ENCODE measurements around the gene KLF17.
"Not testable (repeated sequence)": the region's sequence is repeated elsewhere in the genome, so short reads cannot be mapped to it uniquely, and the experiment has no call there.

The KLF17 gene

DNA sequence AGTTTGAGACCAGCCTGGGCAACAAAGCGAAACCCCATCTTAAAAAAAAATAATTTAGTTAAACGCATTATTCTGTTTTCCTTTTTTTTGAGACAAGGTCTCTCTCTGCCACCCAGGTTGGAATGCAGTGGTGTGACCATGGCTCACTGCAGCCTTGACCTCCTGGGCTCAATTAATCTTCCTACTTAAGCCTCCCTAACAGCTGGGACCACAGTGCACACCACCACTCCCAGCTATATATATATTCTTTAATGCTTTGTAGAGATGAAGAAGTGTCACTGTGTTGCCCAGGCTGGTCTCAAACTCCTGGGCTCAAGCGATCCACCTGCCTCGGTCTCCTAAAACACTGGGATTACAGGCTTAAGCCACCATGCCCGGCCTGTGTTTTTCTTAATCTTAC, 7.7 kb upstream of the KLF17 start:
- DNase-seq, result no peak

DNA sequence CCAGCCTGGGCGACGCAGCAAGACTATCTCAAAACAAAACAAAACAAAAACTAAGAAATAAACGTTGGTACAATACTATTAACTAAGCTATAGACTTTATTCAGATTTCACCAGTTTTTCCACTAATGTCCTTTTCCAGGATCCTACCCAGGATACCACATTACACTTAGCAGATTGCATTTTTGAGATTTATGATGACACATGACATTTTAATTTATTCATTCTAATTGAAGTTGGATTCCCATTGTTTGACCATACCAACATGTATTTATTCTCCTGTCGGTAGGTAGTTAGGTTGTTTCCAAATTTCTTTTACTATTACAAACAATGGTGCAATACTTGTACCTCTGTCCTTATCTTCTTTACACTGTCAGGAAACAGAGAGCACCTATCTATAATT, 6.8 kb upstream of the KLF17 start:
- no peak for DNase-seq

DNA sequence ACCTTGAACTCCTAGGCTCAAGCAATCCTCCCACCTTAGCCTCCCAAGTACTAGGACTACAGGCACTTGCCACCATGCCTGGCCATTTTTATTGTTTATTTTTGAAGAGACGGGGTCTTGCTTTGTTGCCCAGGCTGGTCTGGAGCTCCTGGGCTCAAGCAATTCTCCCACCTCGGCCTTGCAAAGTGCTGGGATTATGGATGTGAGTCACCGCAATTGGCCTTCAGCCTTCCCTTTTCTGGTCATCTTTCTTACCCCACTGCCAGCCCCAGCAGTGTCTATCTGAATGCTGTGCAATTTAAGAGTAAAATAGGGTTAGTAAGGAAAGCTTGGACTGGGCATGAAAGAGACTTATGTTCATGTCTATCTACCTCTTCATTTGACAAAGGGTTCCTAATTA, 6.1 kb upstream of the KLF17 start:
- DNase-seq, result no peak

DNA sequence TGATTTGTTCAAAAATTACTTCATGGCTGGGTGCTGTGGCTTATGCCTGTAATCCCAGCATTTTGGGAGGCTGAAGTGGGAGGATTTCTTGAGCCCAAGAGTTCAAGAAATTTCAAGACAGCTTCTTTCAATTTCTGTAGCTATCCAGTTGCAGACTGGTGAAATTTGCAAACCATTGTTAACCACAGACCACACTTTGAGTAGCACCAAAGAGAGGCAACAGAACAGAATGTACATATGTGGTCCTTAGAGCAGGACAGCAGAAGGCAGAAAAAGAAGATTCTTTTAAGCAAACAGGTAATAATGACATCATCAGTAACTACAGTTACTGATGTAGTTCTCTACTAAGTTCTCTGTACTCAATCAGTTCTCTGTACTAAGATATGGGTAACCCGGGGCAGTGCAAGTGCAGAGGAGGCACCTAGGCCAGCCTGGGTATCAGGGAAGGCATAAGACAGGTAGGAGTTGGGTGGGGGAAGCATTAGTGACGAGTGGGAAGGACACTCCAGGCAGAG, 5.5 kb upstream of the KLF17 start:
- no peak for DNase-seq

DNA sequence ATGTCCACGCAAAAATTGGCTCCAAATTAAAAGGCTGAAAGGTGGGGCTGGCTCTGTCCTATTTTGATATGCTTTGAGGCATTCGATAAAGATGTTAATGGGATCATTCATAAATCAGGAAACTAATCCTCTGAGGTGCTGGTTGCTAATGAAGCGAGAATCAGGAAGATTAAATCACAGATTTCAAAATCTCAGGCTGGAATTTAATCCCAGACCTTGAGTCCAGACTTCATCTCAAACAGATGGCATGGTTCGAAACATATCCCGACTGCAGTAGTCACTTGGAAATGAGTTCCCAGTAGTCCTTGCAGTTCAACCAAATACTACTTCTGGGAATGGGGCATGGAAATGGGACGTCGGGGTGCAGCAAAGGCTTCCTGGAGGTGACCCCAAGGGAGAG, 4.5 kb upstream of the KLF17 start:
- no peak for DNase-seq

DNA sequence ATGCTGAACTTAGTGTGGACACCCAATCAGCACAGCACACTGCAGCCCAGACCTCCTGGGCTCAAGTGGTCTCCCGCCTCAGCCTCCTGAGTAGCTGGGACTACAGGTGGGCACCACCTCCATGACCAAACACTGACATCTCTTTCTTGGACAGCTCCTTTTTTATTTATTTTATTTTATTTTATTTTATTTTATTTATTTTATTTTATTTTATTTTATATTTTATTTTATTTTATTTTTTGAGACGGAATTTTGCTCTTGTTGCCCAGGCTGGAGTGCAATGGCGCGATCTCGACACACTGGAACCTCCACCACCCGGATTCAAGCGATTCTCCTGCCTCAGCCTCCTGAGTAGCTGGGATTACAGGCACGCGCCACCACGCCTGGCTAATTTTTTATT, 1.3 kb upstream of the KLF17 start:
- DNase-seq, result not testable (repeated sequence)

DNA sequence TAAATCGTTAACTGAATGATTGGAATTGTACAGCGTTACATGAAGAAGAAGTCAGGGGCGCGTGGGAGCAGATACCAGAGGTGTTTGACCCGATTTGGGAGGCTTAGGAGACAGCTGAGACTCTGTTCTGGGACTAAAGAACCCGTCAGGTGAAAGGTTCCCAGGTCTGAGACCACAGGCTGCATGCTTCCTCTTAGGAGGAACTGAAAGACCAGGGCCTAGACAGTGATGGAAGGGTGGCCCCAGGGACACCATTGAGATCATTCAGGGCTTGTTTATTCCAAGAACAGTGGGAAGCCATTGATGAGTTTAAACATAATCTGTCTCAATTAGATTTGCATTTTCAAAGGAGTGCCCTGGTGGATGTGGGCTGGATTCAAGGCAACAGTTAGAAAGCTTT, 904 bp downstream of the KLF17 start:
- no peak for DNase-seq

DNA sequence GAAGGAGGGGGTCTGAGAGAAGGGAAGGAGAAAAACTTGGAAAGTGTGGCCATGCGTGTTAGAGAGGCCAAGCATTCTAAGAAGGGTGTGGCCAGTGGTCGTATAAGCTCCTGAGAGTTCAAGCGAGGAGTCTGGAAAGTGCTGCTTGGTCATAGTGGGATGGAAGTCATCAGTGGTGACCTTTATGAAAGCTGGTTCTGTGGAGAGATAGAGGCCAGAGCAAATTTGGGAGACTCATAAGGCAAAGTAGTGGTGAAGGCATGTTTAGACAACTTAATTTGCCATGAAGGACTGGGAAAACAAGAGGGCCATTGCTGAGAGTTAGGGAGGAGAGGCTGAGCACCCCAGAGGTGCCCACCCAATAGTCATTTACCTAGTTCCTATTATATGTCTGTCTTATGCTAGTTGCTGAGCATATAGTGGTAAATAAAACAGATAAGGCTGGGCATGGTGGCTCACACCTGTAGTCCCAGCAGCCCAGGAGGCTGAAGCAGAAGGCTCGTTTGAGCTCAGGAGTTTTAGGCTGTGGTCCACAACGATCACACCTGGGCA, 1.9 kb downstream of the KLF17 start:
- DNase-seq, result no peak

DNA sequence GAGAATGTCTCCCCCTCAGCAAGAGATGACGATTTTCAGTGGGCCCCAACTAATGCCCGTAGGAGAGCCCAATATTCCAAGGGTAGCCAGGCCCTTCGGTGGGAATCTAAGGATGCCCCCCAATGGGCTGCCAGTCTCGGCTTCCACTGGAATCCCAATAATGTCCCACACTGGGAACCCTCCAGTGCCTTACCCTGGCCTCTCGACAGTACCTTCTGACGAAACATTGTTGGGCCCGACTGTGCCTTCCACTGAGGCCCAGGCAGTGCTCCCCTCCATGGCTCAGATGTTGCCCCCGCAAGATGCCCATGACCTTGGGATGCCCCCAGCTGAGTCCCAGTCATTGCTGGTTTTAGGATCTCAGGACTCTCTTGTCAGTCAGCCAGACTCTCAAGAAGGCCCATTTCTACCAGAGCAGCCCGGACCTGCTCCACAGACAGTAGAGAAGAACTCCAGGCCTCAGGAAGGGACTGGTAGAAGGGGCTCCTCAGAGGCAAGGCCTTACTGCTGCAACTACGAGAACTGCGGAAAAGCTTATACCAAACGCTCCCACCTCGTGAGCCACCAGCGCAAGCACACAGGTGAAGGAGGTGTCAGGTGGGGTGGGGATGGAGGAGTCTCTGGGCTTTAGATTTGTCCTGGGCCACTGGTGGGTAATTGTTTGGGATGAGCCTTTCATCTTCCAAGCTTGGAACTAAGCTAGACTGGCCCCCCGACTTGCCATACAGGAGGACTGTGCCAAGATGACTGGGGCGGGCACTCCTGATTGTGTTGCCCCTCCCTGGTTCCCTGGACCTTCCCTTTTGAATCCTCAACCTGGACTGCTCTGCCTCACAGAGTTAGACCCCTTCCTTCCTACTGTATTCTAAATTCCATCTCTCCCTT, 11.2 kb downstream of the KLF17 start:
- no peak for DNase-seq

DNA sequence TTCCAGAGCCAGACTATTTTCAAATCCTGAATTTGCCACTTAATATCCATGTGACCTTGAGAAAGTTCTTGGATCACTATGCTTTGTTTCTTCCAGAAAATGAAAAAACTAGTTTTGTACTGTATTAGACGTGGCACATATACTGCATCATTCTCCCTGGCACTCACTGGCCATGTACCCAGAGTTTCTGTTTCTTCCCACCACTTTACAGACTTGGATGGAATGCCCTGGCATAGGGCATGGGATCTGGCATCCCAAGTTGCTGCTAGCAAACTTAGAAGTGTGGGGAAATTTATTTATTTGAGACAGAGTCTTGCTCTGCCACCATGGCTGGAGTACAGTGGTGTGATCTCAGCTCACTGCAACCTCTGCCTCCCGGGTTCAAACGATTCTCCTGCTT, 12.8 kb downstream of the KLF17 start:
- no peak for DNase-seq

DNA sequence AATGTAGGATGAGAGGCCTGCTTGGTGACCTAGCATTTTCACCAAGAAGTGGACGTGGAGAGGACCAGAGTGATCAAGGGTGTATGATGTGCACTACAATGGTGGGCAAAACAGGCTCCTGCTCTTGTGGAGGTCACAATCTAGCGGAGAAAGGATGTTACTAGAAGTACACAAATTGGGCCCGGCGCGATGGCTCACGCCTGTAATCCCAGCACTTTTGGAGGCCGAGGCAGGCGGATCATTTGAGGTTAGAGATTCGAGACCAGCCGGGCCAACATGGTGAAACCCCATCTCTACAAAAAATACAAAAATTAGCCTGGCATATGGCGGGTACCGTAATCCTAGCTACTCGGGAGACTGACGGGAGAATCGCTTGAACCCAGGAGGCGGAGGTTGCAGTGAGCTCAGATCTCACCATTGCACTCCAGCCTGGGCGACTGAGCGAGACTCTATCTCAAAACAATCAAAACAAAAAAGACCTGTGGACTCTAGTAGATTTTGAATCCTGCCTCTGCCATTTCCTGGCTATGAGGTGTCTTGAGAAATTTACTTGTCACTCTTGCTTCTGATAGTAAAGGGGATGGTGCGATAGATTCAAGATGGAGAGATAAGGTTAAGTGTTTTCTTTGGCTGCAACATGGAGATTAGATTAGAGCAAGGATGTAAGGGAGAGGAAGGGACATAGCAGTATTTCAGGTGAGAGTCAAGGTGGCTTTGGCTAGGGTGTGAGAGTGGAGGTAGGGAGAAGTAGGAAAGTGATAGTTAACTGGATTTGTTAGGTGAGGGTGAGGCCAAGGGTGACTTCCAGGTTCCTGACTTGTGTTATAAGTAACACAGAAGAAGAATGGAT, 15.7 kb downstream of the KLF17 start:
- DNase-seq, result no peak

DNA sequence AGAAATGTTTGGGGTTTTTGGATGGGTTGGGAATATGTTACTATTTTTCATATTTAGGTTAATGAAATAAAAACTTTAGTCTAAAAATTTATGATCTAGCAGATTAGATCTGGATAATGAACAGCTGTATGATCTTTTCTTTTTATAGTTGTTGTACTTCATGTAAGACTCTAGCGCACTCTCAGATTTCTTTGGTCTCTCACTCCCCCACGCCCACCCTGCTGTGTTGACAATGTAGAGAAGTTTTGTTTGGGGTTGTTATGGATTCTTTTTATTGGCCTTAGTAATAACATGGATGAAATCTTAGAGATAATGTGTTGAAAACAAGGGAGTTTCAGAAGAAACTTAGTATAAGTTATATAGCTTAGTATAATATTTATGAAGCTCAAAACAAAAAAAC, 17.3 kb downstream of the KLF17 start:
- no peak for DNase-seq

DNA sequence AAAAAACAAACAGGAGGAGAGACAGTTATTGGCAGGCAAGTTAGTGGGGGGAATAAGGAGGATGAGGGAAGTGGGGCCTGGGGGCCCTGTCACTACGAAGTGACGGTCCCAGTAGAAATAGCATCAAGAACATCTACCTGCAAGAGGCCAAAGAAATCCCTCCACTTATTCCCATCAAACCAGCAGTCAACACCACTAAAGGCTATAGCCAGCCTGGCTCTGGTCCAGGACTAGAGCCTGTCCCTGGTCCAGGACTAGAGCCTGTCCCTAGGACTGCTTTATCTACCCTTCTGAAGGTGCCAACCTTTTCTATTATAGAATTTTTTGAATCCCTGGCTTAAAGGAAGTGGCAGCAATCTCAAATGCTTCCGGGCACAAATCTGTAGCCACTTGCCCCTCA, 19.6 kb downstream of the KLF17 start:
- no peak for DNase-seq

DNA sequence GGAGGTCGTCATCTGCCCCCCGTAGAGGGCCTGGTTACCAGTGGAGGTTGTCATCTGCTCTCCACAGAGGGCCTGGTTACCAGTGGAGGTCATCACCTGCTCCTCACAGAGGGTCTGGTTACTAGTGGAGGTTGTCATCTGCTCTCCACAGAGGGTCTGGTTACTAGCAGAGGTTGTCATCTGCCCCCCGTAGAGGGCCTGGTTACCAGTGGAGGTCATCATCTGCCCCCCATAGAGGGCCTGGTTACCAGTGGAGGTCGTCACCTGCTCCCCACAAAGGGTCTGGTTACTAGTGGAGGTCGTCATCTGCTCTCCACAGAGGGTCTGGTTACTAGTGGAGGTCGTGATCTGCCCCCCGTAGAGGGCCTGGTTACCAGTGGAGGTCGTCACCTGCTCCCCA, 20.9 kb downstream of the KLF17 start:
- not testable (repeated sequence) for DNase-seq

DNA sequence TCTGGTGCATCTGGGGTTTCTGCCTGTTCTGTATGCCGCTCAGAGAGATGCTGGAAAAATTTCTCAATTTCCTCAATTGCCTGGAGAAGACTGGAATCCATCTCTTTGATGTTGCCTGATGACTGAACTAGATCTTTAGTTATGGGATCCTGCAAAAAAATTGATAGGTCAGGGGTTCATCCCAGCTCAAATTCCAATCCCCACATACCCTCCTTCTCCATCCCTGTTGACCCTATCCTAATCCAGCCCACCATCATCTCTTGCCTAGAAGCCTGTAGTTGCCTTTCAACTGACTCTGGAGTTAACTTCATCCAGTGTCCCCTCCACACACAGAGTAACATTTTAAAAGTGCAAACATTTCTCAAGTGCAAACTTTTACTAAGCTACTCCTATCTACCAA, 22.9 kb downstream of the KLF17 start, which contains the start of gene KLF18:
TSS of gene KLF18 (minus strand) at position 101 of the 400 bp plus-strand sequence. CDS start at position 101, 0 bp downstream.
- no peak for DNase-seq

DNA sequence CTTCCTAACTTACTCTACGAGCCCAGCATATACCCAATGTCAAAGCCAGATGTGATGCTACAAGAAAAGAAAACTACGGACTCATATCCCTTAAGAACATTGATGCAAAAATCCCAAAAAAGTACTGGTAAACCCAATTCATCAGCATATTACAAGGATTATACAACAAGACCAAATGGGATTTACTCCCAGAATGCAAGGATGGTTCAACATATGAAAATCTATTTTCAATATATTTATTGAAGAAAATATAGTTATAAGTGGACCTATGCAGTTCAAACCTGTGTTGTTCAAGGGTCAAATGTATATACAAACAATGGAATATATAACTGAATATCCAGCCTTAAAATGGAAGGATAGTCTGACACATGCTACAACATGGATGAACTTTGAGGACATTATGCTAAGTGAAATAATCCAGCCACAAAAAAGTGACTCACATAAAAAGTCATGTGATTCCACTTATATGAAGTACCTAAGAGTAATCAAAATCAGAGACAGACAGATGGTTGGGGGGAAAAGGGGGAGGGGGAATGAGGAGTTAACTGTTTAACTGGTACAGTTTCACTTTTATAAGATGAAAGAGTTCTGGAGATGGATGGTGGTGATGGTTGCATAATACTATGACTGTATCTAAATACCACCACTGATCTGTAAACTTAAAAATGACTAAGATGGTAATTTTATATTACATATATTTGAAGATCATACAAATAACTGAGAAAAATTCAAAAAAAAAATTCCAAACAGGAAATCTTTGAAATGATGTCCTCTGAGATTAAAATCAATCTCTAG, 26.5 kb downstream of the KLF17 start:
- no peak for DNase-seq

DNA sequence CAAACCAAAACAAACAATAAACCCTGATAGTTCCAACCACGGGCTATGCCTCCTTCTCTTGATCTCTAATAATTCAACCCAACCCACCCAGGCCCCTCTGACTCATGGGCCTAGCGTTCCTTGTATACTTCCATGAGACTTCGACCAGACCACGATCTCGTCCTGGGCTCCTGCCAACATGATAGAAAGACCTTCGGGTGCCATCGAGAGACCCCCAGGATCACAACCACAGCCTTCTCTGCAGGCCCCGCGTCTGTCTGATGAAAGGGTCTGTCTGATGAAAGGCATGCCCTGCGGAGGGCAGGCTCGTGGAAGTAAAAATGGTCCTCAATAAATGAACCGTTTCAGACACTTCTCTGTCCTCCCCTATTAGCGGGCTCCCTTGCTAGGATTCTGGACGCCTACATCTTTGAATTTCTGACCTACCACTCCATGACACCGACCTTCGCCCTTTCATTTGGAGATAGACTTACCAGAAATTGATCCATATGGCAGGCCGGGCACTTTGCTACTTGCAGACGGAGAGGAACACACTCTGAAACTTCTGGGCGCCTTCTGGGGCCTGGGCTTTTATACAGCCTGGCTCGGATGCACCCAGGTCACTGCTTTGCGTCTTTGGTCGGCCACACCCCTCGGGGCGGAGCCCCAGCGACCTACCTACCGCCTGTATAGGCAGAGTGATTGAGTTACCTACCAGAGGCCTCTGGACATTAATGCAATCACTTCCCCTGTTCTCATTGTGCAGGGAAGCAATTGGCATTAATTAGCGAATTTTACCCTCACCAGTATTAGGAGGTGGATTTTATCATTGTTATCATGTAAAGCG, 28.1 kb downstream of the KLF17 start:
- no peak for DNase-seq

DNA sequence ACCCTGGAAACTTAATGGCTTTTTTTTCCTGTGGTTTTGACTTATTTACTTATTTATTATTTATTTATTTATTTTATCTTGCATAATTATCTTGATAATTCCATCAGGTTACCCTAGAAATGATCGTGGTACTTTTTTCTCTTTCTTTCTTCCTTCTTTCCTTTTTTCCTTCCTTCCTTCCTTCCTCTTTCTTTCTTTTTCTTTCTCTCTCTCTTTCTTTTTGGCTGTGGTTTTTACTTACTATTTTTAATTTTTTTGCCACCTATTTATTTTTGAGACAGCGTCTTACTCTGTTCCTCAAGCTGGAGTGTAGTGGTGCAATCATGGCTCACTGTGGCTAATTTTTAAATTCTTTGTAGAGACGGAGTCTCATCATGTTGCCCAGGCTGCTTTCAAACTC, 29.0 kb downstream of the KLF17 start:
- DNase-seq, result no peak

DNA sequence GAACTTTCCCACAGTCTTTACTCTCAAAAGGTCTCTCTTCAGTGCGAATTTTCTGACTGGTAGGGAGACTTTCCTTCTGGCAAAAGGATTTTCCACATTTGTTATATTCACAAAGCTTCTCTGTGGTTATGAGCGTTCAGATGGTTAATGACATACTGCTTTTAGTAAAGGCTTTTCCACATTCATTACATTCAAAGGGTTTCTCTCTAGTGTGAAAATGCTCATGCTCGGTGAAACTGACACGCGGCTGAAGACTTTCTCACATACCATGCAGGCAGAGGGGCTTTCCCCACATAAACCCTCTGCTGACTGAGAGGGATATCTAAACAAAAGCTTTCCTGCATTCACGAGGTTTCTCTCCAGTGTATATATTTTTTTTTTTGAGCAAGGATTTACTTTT, 32.7 kb downstream of the KLF17 start:
- no peak for DNase-seq

DNA sequence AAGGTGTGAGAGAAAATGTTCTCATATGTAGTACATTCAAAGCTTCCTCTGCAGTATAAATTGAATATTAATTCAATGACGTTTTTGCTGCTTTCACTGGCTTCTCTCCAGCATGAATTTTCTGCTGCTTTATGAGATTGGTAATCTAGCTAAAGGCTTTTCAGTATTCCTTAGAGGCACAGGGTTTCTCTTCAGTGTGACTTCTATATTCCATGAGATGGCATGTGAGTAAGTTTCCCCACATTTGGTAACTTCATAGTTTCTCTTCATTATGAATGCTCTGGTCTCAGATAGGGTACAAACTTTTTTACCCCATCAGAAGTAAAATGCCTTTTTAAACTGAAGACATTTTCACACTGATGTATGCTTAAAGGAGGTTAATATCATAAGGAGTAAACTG, 33.2 kb downstream of the KLF17 start:
- no peak for DNase-seq

DNA sequence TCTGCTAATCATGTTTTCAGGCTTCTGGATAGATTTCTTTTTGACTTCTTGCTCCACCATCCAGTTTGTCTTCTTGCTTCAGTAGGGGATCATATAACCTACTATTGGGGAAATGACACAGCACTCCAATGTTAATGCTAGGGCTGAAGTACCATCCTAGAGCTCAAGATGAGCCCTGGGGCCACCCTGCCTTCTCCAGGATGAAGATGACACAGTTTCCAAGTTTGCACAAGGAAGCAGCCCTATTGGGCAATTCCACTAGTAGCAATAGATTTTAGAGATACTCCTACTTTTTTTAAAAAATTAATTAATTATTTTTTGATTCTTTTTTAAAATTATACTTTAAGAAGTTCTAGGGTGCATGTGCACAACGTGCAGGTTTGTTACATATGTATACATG, 34.1 kb downstream of the KLF17 start:
- no peak for DNase-seq

DNA sequence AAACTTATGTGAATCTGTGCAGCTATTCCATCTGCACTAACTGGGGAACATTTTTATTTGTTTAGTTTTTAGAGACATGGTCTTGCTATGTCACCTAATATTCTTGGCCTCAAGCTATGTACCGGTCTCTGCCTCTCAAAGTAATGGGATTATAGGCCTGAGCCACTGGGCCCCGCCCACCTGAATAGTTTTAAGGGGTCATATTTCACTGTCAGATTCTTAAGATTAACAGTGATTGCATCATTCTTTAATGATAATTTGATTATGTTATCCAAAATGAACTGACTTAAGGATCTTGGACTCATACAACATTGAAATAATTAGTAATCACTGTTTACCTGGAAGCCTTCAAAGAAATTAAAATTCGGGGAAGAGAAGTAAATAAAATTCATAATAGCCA, 35.4 kb downstream of the KLF17 start:
- DNase-seq, result no peak
